Ovary (tissue), 9 donors: ENCODE results near the gene NUP93. TPM values are rescaled to one million over a fixed set of nuclear protein-coding genes. Genes with fewer than 3 reads are reported as not detected.
A peak's percentile ranks its signal among the peaks of the same experiment; 100 is the strongest.

Experiments used
- DNase-seq, 5 donors: peaks; one replicate each; pipeline ENCODE4 v3.0.0-alpha.2; 2019 to 2020
- H3K27ac ChIP-seq, 2 donors: fragments of 200-600 bp; one replicate each; pipeline versions ENCODE4 v1.5.1 to v1.8.0; 2019 to 2022
- H3K27me3 ChIP-seq: fragments of 200-600 bp; one replicate; pipeline ENCODE4 v1.8.0; 2022
- H3K36me3 ChIP-seq: fragments of 200-600 bp; sonication (generic); one replicate; pipeline ENCODE4 v1.5.1; 2019
- H3K4me1 ChIP-seq: one replicate; pipeline ENCODE4 v1.8.1; 2013; ENCODE audit warnings: mild to moderate bottlenecking, moderate library complexity; ENCODE audit not compliant: insufficient read depth
- H3K4me3 ChIP-seq: fragments of 200-600 bp; sonication (generic); one replicate; pipeline ENCODE4 v1.5.1; 2017
- H3K9me3 ChIP-seq, 2 donors: fragments of 200-600 bp in 1 of 2; sonication (generic) in 1 of 2; one replicate each; pipeline versions ENCODE4 v1.5.1 to v1.8.1; 2013 to 2019; ENCODE audit warnings: mild to moderate bottlenecking in 1 of 2, moderate library complexity in 1 of 2
- CTCF ChIP-seq, 3 donors: fragments of 450-650 bp in 2 of 3; fragments of 200-600 bp in 1 of 3; IDR thresholded peaks; one replicate each; pipeline versions ENCODE4 v1.5.1 to v1.8.0; 2016 to 2022; ENCODE audit warnings: antibody characterized with exemption in 3 of 3, mild to moderate bottlenecking in 1 of 3
- EP300 ChIP-seq: sonication (generic); formaldehyde crosslinking; IDR thresholded peaks from one replicate; pipeline ENCODE4 v1.6.1; 2017; ENCODE audit warnings: antibody characterized with exemption
- POLR2A ChIP-seq: fragments of 450-650 bp; IDR thresholded peaks from one replicate; pipeline ENCODE4 v1.6.1; 2017; ENCODE audit warnings: antibody characterized with exemption, mild to moderate bottlenecking, moderate library complexity
- WGBS, 3 donors: extraction: QIAGEN DNeasy Blood & Tissue Kit in 1 of 3; methylation state at CpG; one replicate each; pipeline versions ENCODE4 v1.1.5 to v1.1.7; 2013 to 2017; 5-methylcytosine and 5-hydroxymethylcytosine counted together
- intact Hi-C, 4 donors: fragments of 100-400 bp; cut with DNase I; formaldehyde crosslinking; loops; one replicate each; pipeline versions ENCODE4 v1.11.0 to v1.15.1; 2022 to 2023
- polyA plus RNA-seq, 2 donors: library from polyadenylated mRNA; stranded (reverse); fragments of 200-250 nt in 1 of 2; fragments of 350-450 nt in 1 of 2; fragmentation: Illumina TruSeq in 1 of 2; extraction: RNeasy Lipid Tissue Mini Kit (QIAGEN cat#74804) in 1 of 2; gene quantifications; one replicate each; pipeline ENCODE4 v1.2.3, GENCODE V29; 2013 to 2014
- total RNA-seq, 7 donors: library from RNA; depleted of rRNA in 2 of 7; stranded (reverse); fragments of >200 nt in 2 of 7; fragmentation: NEBNext Ultra II Directional in 3 of 7; extraction: Animal tissue kit (Norgen Biotek cat#: 25700) in 3 of 7; gene quantifications; one replicate each; pipeline versions ENCODE4 v1.1.0 to v1.2.4, GENCODE V29; 2016 to 2023
- donor health status: DM: no; HTN: no; CAD: no; lungs with moderate emphysema.
- donor health status: DM: no; HTN: no; CAD: no.
- donor health status: Bipolar disorder and iron deficiency.
- donor health status: DM: yes; HTN: yes; CAD: no.
- donor health status: DM: no; HTN: no; CAD: no.
- donor health status: DM: yes; HTN: yes; CAD: no.

Gene NUP93
- total and polyA plus RNA-seq, 9 donors, result 24.1 to 53.9 (median 42.7) TPM

GRCh38 chr16:56776562-56776961, 46.6 kb downstream of the NUP93 start:
- Histone ChIP-seq H3K4me1 (peaks cover 4% of the 10 kb centered on the region), H3K36me3 (no peaks in the 10 kb centered on the region), H3K4me3 (no peak overlapping the region), H3K9me3 (no peaks in the 10 kb centered on the region), H3K27me3 (no peaks in the 10 kb centered on the region), H3K27ac (no peak overlapping the region)
- 2 to 18% (median 9%) methylated on average over 1 of the region's 1 CpG for WGBS, 3 donors
- intact Hi-C loops, result no loop called here
- TF ChIP-seq POLR2A, result no peak
- no peak for TF ChIP-seq EP300
- no peak for TF ChIP-seq CTCF (IDR thresholded peaks at IDR 0.05)
- peak; percentile 49 to 63 (median 56) for DNase-seq

- TF ChIP-seq POLR2A (no peak), CTCF (IDR thresholded peaks at IDR 0.05) (no peak), EP300 (no peak)
- Histone ChIP-seq H3K36me3 (no peaks in the 10 kb centered on the region), H3K27me3 (no peaks in the 10 kb centered on the region), H3K27ac (no peak overlapping the region), H3K4me1 (peaks cover 2% of the 10 kb centered on the region), H3K9me3 (no peaks in the 10 kb centered on the region), H3K4me3 (no peak overlapping the region)
- WGBS, 3 donors, result 79 to 87% (median 84%) methylated on average over 5 of the region's 5 CpGs
- DNase-seq, result no peak
- intact Hi-C loops, result no loop called here
Measured at GRCh38 chr16:56777001-56777400, 47.1 kb downstream of the NUP93 start.

GRCh38 chr16:56777482-56777881, 47.6 kb downstream of the NUP93 start:
- 89 to 94% (median 93%) methylated on average over 5 of the region's 5 CpGs for WGBS, 3 donors
- Histone ChIP-seq H3K9me3 (no peaks in the 10 kb centered on the region), H3K4me3 (no peak overlapping the region), H3K4me1 (peaks cover 1% of the 10 kb centered on the region), H3K36me3 (no peaks in the 10 kb centered on the region), H3K27me3 (no peaks in the 10 kb centered on the region), H3K27ac (no peak overlapping the region)
- no peak for DNase-seq
- TF ChIP-seq CTCF (IDR thresholded peaks at IDR 0.05) (no peak), POLR2A (no peak), EP300 (no peak)
- intact Hi-C loops, result no loop called here

- DNase-seq, result no peak
- WGBS, 3 donors, result 58 to 66% (median 61%) methylated on average over 1 of the region's 1 CpG
- no peaks in the 10 kb centered on the region for H3K36me3 ChIP-seq
- no peaks in the 10 kb centered on the region for H3K27me3 ChIP-seq
- TF ChIP-seq EP300 (no peak), CTCF (IDR thresholded peaks at IDR 0.05) (no peak), POLR2A (no peak)
- H3K4me3 ChIP-seq, result no peak overlapping the region
- H3K27ac ChIP-seq, result no peak overlapping the region
- no peaks in the 10 kb centered on the region for H3K9me3 ChIP-seq
- peaks cover 1% of the 10 kb centered on the region for H3K4me1 ChIP-seq
- intact Hi-C loops, result no loop called here
Measured at GRCh38 chr16:56779906-56780305, 50.0 kb downstream of the NUP93 start.
